Measurements from ENCODE around the gene GLI3. TPM values are rescaled to one million over a fixed set of nuclear protein-coding genes. Genes with fewer than 3 reads are reported as not detected.

The GLI3 gene
- total RNA-seq, 4 donors from 2014 or later, result 3.0 to 9.0 (median 4.2) TPM

- no peak for DNase-seq
- no peak overlapping the region for H3K4me3 ChIP-seq
- intact Hi-C loops (cut with DNase I), result no loop called here
- no peaks in the 10 kb centered on the region for H3K27me3 ChIP-seq
- H3K9me3 ChIP-seq, result no peaks in the 10 kb centered on the region
- 90 to 96% methylated on average over 2 of the region's 2 CpGs for WGBS, 2 donors
- peaks cover 3 to 60% (median 24%) of the 10 kb centered on the region in 3 donors for H3K4me1 ChIP-seq
- TF ChIP-seq, protein P1, sequence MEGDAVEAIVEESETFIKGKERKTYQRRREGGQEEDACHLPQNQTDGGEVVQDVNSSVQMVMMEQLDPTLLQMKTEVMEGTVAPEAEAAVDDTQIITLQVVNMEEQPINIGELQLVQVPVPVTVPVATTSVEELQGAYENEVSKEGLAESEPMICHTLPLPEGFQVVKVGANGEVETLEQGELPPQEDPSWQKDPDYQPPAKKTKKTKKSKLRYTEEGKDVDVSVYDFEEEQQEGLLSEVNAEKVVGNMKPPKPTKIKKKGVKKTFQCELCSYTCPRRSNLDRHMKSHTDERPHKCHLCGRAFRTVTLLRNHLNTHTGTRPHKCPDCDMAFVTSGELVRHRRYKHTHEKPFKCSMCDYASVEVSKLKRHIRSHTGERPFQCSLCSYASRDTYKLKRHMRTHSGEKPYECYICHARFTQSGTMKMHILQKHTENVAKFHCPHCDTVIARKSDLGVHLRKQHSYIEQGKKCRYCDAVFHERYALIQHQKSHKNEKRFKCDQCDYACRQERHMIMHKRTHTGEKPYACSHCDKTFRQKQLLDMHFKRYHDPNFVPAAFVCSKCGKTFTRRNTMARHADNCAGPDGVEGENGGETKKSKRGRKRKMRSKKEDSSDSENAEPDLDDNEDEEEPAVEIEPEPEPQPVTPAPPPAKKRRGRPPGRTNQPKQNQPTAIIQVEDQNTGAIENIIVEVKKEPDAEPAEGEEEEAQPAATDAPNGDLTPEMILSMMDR (IDR thresholded peaks at IDR 0.05), result no peak
- TF ChIP-seq POLR2A (IDR thresholded peaks at IDR 0.05), result no peak
- H3K27ac ChIP-seq, result peak overlapping the region in 2 of 4 donors; percentile 39 to 42
- H3K36me3 ChIP-seq, result no peaks in the 10 kb centered on the region
Observed at GRCh38 chr7:42103456-42103855, 133.6 kb downstream of the GLI3 start.

- Histone ChIP-seq H3K4me3 (no peak overlapping the region), H3K36me3 (no peaks in the 10 kb centered on the region), H3K4me1 (peaks cover 3 to 59% (median 27%) of the 10 kb centered on the region in 3 donors), H3K9me3 (no peaks in the 10 kb centered on the region), H3K27me3 (no peaks in the 10 kb centered on the region), H3K27ac (peak overlapping the region in 1 of 4 donors; percentile 13)
- no peak for DNase-seq
- WGBS, 2 donors, result 95 to 96% methylated on average over 3 of the region's 3 CpGs
- intact Hi-C loops (cut with DNase I), result no loop called here
- TF ChIP-seq POLR2A (IDR thresholded peaks at IDR 0.05), result no peak
- TF ChIP-seq, protein P1 (IDR thresholded peaks at IDR 0.05), result no peak
Observed at GRCh38 chr7:42103020-42103419, 134.0 kb downstream of the GLI3 start.

DNA sequence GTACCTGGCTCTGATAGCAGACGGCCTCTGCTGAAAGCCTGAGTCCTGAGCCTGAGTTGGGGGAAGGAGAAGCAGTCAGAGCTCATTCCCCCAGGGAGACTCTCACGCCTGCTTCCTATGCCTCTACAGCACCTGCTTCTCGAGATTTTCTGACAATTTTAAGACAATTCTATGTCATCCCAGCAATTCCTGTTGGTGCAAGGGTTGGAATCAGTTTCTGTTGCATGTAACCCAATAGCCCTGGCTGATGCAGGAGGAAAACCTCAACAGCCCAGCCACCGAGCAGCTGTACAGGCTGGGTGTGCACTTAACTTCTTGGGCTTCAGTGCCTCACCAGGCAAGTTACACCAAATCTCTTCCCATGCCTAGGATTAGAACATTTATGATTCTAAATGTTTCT is 134.7 kb downstream of the GLI3 start:
- DNase-seq, result no peak
- Histone ChIP-seq H3K27ac (no peak overlapping the region), H3K4me1 (peaks cover 0 to 59% (median 32%) of the 10 kb centered on the region in 3 donors), H3K4me3 (no peak overlapping the region), H3K36me3 (no peaks in the 10 kb centered on the region), H3K9me3 (no peaks in the 10 kb centered on the region), H3K27me3 (no peaks in the 10 kb centered on the region)
- WGBS, 2 donors, result 73 to 95% methylated on average over 2 to 3 of the region's 4 CpGs
- no peak for TF ChIP-seq POLR2A (IDR thresholded peaks at IDR 0.05)
- TF ChIP-seq, protein P1 (IDR thresholded peaks at IDR 0.05), result no peak
- intact Hi-C loops (cut with DNase I), result no loop called here

GRCh38 chr7:42100156-42100508 is 136.9 kb downstream of the GLI3 start:
- WGBS, 2 donors, result 38 to 56% methylated on average over 2 of the region's 2 CpGs
- H3K4me1 ChIP-seq, result peaks cover 0 to 53% (median 26%) of the 10 kb centered on the region in 3 donors
- no peak for DNase-seq
- H3K4me3 ChIP-seq, result no peak overlapping the region
- intact Hi-C loops (cut with DNase I), result no loop called here
- no peak for TF ChIP-seq POLR2A (IDR thresholded peaks at IDR 0.05)
- TF ChIP-seq, protein P1 (IDR thresholded peaks at IDR 0.05), result no peak
- no peaks in the 10 kb centered on the region for H3K9me3 ChIP-seq
- peak overlapping the region in 2 of 4 donors; percentile 29 to 44 for H3K27ac ChIP-seq
- no peaks in the 10 kb centered on the region for H3K36me3 ChIP-seq
- H3K27me3 ChIP-seq, result no peaks in the 10 kb centered on the region

GRCh38 chr7:42099470-42100155 is 137.4 kb downstream of the GLI3 start:
- Histone ChIP-seq H3K27ac (peak overlapping the region in 2 of 4 donors; percentile 29 to 44), H3K9me3 (no peaks in the 10 kb centered on the region), H3K4me3 (no peak overlapping the region), H3K4me1 (peaks cover 0 to 48% (median 26%) of the 10 kb centered on the region in 3 donors), H3K36me3 (no peaks in the 10 kb centered on the region), H3K27me3 (no peaks in the 10 kb centered on the region)
- TF ChIP-seq, protein P1 (IDR thresholded peaks at IDR 0.05), result no peak
- intact Hi-C loops (cut with DNase I), result no loop called here
- no peak for DNase-seq
- WGBS, 2 donors, result 49 to 54% methylated on average over 8 of the region's 8 CpGs
